Mononuclear cell (primary cell): ENCODE results near the gene ARL3. TPM values are rescaled to one million over a fixed set of nuclear protein-coding genes. Genes with fewer than 3 reads are reported as not detected.

ENCODE experiments used
- H3K27me3 ChIP-seq: 2 replicates; pipeline ENCODE4 v1.6.0; 2011; ENCODE audit warnings: low read length, control low read depth; ENCODE audit not compliant: insufficient read depth
- H3K4me1 ChIP-seq: 2 replicates; pipeline ENCODE4 v1.5.1; 2011; ENCODE audit warnings: mild to moderate bottlenecking, low read length, control low read depth; ENCODE audit not compliant: insufficient read depth
- H3K4me3 ChIP-seq: 2 replicates; pipeline ENCODE4 v1.5.1; 2011; ENCODE audit warnings: mild to moderate bottlenecking, low read length, moderate library complexity
- H3K9me3 ChIP-seq: 2 replicates; pipeline ENCODE4 v1.5.1; 2011; ENCODE audit warnings: low read depth, mild to moderate bottlenecking, control low read depth, low read length
- total RNA-seq: library from RNA; depleted of rRNA; stranded (reverse); fragments of >200 nt; gene quantifications from one replicate; pipeline ENCODE4 v1.2.3, GENCODE V29; 2012

The ARL3 gene
- total RNA-seq, 1 donor: 0.84 TPM

- Histone ChIP-seq H3K27me3 (no peaks in the 10 kb centered on the region), H3K4me3 (no peak overlapping the region), H3K9me3 (no peaks in the 10 kb centered on the region), H3K4me1 (peaks cover 75% of the 10 kb centered on the region)
Measured at GRCh38 chr10:102648269-102648888, 65.8 kb downstream of the ARL3 start.

DNA sequence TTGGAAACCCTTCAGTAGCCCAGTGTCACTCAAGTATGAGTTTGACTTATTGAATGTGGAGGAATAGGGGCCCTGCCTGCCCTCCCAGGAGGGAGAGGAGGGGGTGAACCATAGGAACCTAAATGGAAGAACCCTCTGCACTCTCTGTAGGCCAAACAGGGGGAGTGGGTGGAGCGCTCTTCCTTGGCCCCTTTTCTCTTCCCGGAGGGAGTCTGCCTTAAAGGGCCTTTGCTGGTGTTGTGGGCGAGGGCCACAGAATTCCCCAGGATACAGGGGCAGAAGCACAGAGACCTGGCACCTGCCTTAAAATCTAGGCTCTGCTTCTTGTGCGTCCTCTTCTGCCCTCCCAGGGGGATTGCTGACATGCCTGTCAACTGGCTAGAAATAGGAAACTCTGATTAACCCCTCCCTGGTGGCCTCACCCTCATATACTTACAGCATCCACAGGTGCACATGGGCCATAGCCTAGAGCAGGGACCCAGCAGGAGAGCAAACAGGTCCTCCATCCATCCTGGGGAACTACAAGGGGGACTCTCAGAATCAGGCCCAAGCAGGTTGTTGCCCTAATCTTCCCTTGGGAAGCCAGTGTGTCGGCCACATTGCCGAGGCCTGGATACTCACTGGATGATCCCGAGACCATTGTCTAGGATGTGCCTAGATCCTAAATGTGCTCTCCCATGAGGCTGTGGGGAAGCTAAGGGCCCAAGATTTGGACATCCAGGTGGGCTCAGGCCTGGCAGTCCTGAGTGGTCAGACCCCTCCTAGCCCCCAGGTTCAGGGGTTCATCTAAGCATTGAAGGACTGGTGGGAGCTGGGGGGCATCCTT lies 66.5 kb downstream of the ARL3 start:
- peaks cover 67% of the 10 kb centered on the region for H3K4me1 ChIP-seq
- H3K9me3 ChIP-seq: no peaks in the 10 kb centered on the region
- H3K27me3 ChIP-seq: no peaks in the 10 kb centered on the region
- peak overlapping the region; percentile 98 for H3K4me3 ChIP-seq

DNA sequence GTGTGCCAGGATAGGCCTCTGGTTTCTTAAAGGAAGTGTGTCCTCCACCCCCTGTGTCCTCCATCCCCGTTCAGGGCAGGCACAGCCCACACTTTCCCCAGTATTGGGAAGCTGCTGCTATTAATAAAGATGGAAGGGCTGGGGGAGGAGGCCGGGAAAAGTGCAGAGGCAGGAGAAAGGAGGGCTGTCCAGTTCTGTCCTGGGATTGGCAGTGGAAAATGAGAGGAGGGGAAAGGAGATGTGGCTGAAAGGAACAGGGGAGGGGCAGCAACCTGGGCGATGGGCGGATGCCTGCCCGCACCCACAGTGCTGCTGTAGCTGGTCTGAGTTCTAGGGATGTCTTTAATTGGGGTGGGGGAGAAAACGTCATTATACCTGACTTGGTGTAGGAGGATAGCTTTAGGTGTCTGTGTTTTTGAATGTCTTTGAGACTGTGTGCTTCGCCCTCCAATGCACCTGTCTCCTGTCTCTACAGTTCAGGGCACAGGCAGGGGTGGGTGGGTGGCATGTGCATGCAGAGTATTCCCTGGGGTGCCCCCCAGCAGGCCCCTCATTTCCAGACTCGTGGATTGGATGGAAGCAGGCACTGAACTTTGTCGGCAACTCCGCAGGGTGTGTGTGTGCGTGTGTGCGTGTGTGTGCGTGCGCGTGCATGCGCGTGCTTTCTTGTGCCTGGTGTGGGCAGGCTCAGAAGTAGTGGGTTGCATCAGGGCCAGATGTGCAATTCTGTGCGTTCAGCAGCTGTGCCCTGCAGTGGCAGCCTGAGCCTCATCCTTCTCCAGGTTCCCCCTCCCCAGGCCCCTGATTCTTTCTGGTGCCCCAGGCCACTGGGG lies 67.4 kb downstream of the ARL3 start:
- H3K4me1 ChIP-seq: peaks cover 60% of the 10 kb centered on the region
- peak overlapping the region; percentile 98 for H3K4me3 ChIP-seq
- no peaks in the 10 kb centered on the region for H3K9me3 ChIP-seq
- no peaks in the 10 kb centered on the region for H3K27me3 ChIP-seq

- H3K9me3 ChIP-seq: no peaks in the 10 kb centered on the region
Measured at GRCh38 chr10:102645741-102646609, 68.2 kb downstream of the ARL3 start.

GRCh38 chr10:102645388-102645740 lies 68.8 kb downstream of the ARL3 start:
- Histone ChIP-seq H3K9me3 (no peaks in the 10 kb centered on the region), H3K4me3 (peak overlapping the region; percentile 98), H3K27me3 (no peaks in the 10 kb centered on the region), H3K4me1 (peaks cover 50% of the 10 kb centered on the region)

More at GRCh38 chr10:102645741-102646609, 68.2 kb downstream of the ARL3 start:
- Histone ChIP-seq H3K27me3 (no peaks in the 10 kb centered on the region), H3K4me1 (peaks cover 56% of the 10 kb centered on the region), H3K4me3 (peak overlapping the region; percentile 98)

DNA sequence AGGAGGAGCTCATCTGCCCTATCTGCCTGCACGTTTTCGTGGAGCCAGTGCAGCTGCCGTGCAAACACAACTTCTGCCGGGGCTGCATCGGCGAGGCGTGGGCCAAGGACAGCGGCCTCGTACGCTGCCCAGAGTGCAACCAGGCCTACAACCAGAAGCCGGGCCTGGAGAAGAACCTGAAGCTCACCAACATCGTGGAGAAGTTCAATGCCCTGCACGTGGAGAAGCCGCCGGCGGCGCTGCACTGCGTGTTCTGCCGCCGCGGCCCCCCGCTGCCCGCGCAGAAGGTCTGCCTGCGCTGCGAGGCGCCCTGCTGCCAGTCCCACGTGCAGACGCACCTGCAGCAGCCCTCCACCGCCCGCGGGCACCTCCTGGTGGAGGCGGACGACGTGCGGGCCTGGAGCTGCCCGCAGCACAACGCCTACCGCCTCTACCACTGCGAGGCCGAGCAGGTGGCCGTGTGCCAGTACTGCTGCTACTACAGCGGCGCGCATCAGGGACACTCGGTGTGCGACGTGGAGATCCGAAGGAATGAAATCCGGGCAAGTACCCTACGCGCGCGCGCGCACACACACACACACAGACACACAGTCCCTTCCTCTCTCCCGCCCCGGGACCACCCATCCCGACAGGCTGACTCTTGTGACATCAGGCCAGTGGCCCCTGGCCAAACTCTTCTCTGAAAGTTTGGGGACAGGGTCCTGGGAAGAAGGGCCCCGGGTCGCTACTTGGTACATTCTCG lies 69.4 kb downstream of the ARL3 start:
- peaks cover 45% of the 10 kb centered on the region for H3K4me1 ChIP-seq
- H3K27me3 ChIP-seq: no peaks in the 10 kb centered on the region
- no peaks in the 10 kb centered on the region for H3K9me3 ChIP-seq
- peak overlapping the region; percentile 98 for H3K4me3 ChIP-seq

DNA sequence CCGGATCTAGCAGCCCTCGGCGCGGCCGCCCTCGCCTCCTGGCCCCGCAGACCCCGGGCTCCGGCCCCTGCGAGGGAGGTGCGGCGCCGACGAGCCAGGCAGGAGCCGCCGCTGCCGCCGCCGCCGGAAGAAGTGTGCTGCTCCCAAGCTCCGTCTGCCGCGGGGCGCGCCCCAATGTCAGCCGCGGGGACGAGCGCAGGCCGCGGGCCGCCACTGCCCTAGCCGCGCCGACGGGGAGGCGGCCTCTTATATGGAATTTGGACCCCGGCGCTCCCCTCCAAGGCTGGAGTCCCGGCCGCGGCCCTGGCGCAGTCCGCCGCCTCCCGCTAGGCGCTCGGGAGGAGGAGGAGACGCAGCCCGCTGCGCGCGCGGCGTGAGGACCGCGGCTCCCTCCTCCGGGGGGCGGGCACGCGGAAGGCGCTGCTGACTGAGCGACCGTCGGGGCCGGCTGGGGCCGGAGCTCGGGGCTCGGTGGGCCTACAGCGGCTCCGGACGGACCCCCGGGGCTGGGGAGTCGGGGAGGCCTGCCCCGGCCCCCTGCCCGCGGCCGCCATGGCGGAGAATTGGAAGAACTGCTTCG lies 70.0 kb downstream of the ARL3 start, which contains the start of gene TRIM8:
TRIM8 (plus strand) TSS at position 414 of the 580 bp plus-strand sequence; CDS start at position 553, 139 bp downstream.
- H3K27me3 ChIP-seq: no peaks in the 10 kb centered on the region
- H3K9me3 ChIP-seq: no peaks in the 10 kb centered on the region
- peak within 1 kb of the TSS; percentile 98 for H3K4me3 ChIP-seq
- H3K4me1 ChIP-seq: peaks cover 38% of the 10 kb centered on the region

GRCh38 chr10:102643336-102644065 lies 70.7 kb downstream of the ARL3 start:
- H3K4me3 ChIP-seq: peak overlapping the region; percentile 98
- H3K9me3 ChIP-seq: no peaks in the 10 kb centered on the region
- peaks cover 32% of the 10 kb centered on the region for H3K4me1 ChIP-seq
- H3K27me3 ChIP-seq: no peaks in the 10 kb centered on the region

DNA sequence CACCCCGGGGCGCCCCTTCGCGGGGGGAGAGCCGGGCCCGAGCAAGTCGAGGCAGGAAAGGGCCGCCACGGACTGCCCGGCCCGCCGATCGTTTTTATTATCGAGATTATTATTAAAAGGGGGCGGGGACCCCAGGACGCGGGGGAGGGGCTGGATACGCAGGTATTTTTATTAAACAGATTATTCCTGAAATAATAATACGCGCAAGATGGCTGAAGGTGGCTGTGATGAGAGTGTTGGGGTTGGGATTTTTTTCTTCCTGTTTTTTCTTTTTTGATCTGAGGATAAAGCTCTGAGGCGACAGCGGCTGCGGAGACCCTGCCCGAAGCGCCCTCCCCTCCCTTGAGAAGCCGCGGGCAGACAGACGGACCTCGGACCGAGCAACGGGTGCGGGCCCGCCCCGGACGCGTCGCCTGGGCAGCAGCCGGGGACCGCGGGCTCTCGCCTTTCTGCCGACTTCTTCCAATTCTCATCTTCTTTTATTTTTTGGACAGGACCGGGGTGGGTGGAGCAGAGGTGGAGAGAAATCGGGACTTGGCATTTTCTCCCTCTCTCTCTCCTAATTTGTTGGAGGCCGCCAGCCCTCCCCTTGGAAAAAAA lies 71.4 kb downstream of the ARL3 start:
- H3K9me3 ChIP-seq: no peaks in the 10 kb centered on the region
- peak overlapping the region; percentile 98 for H3K4me3 ChIP-seq
- no peaks in the 10 kb centered on the region for H3K27me3 ChIP-seq
- H3K4me1 ChIP-seq: peaks cover 25% of the 10 kb centered on the region

- Histone ChIP-seq H3K27me3 (no peaks in the 10 kb centered on the region), H3K4me3 (peak overlapping the region; percentile 98), H3K9me3 (no peaks in the 10 kb centered on the region), H3K4me1 (peaks cover 18% of the 10 kb centered on the region)
Measured at GRCh38 chr10:102641880-102642735, 72.1 kb downstream of the ARL3 start.

DNA sequence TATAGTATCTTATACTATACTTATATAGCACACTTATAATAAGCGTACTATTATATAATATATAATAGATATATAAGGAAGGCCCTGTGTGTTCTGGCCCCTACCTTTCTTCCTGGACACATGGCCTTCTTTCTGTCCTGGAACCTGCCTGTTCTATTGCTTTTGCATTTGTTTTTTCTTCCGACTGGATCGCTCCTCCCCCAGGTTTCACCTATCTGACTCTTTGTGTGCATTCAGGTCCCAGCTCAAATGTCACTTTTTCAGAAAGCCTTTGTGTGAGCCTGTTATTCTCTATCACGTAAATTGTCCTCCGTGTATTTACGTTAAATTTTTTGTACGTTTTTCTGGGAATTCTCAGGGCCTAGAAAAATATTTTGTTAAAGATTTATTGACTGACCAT lies 72.8 kb downstream of the ARL3 start:
- no peaks in the 10 kb centered on the region for H3K27me3 ChIP-seq
- no peaks in the 10 kb centered on the region for H3K9me3 ChIP-seq
- H3K4me1 ChIP-seq: peaks cover 11% of the 10 kb centered on the region
- H3K4me3 ChIP-seq: peak overlapping the region; percentile 98

DNA sequence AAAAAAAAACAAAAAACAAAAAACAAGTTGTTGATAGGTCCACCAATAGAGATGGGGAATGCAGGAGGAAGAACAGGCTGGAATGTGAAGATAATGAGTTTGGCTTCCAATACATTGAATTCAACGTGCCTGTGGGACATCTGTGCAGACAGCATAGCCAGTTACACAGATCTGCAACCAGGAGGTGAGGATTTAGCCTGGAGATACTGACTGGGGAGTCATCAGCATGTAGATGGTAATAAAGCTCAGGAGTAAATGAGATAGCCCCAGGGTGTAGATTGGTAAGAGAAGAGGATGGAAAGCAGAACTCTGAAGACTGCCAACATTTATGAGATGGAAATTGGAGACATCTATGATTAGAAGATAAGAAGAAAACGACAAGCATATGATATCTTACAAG lies 74.7 kb downstream of the ARL3 start:
- no peaks in the 10 kb centered on the region for H3K27me3 ChIP-seq
- H3K4me3 ChIP-seq: no peak overlapping the region
- no peaks in the 10 kb centered on the region for H3K9me3 ChIP-seq
- H3K4me1 ChIP-seq: peaks cover 24% of the 10 kb centered on the region
